Calu3 (cell line): Measurements from ENCODE around the gene TGM2. TPM values are rescaled to one million over a fixed set of nuclear protein-coding genes. Genes with fewer than 3 reads are reported as not detected.
A peak's percentile ranks its signal among the peaks of the same experiment; 100 is the strongest.

Source experiments
- BruUV-seq: library from RNA; stranded (reverse); fragments of 400-500 nt; replicated peaks from 2 replicates; lab custom pipeline; 2021; lab: Mats Ljungman, UMichigan
- CTCF ChIA-PET: fragments of 300-600 bp; sonication (Branson Sonifier 250); formaldehyde crosslinking; loops from one replicate; lab custom pipeline; 2022; ENCODE audit warnings: antibody characterized with exemption; lab: Charles Lee
- DNase-seq: peaks from one replicate; pipeline ENCODE4 v3.0.0; 2022
- H3K27ac Mint-ChIP-seq: one replicate; pipeline ENCODE4 v1.8.0; 2022; ENCODE audit warnings: mixed read lengths; ENCODE audit not compliant: unreplicated experiment
- H3K27me3 Mint-ChIP-seq: one replicate; pipeline ENCODE4 v1.8.0; 2022; ENCODE audit warnings: mixed read lengths; ENCODE audit not compliant: unreplicated experiment
- H3K36me3 Mint-ChIP-seq: one replicate; pipeline ENCODE4 v1.8.0; 2022; ENCODE audit warnings: mild to moderate bottlenecking, moderate library complexity, mixed read lengths; ENCODE audit not compliant: insufficient read depth, unreplicated experiment
- H3K4me1 Mint-ChIP-seq: one replicate; pipeline ENCODE4 v1.8.0; 2022; ENCODE audit warnings: mild to moderate bottlenecking, low read depth, mixed read lengths; ENCODE audit not compliant: unreplicated experiment
- H3K4me3 Mint-ChIP-seq: one replicate; pipeline ENCODE4 v1.8.0; 2022; ENCODE audit warnings: mild to moderate bottlenecking, low read depth, moderate library complexity, mixed read lengths; ENCODE audit not compliant: unreplicated experiment
- H3K9me3 Mint-ChIP-seq: one replicate; pipeline ENCODE4 v1.8.0; 2022; ENCODE audit warnings: low read depth, mixed read lengths; ENCODE audit not compliant: unreplicated experiment
- intact Hi-C: fragments of 100-400 bp; cut with micrococcal nuclease; formaldehyde crosslinking; loops from one replicate; pipeline ENCODE4 v1.10.0; 2022; ENCODE audit not compliant: unreplicated experiment
- total RNA-seq: library from RNA; stranded (reverse); gene quantifications from 2 replicates; pipeline ENCODE4 v1.2.3, GENCODE V29; 2022
- TF ChIP-seq, protein P1 (sequence below): fragments of 200-600 bp; IDR thresholded peaks from one replicate; pipeline ENCODE4 v1.8.0; 2022; ENCODE audit warnings: antibody characterized with exemption; ENCODE audit not compliant: unreplicated experiment

The TGM2 gene
- total RNA-seq, 1 experiment from 2014 or later, result 311 TPM

DNA sequence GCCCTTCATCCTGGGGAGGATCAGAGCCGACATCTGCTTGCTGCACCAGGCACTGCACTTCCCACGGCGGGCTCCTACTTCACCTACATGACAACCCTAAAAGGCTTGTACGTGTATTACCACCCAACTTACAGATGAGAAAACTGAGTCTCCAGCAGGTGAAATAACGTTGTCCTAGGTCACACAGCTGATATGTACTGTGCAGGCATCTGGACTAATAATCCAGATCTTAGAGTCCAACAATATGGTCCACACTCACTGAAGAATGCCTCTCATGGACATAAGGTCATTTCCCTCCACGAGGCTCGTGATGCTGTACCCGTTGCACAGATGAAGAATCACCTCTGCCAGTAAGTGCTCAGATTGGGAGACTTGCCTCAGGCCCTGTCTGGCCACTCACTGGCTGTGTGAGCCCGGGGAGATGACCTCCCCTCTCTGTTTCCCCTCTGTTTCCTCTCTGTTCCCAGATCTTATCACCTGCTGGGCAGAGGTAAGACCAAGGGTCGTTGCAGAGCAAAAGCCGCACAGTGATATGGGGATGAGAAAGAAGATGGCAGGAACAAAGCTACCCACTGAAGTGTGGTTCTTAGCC is 32.1 kb downstream of the TGM2 start:
- no peak for DNase-seq
- CTCF ChIA-PET, result interaction anchor here (0.6 to 1.2 kb wide), 3 partner anchors 10 to 500 kb away, joined by 3 read pairs; no protein-coding TSS in a partner anchor
- intact Hi-C loops, result no loop called here
- no peaks in the 10 kb centered on the region for H3K9me3 Mint-ChIP-seq
- no peaks in the 10 kb centered on the region for H3K27me3 Mint-ChIP-seq
- TF ChIP-seq, protein P1, sequence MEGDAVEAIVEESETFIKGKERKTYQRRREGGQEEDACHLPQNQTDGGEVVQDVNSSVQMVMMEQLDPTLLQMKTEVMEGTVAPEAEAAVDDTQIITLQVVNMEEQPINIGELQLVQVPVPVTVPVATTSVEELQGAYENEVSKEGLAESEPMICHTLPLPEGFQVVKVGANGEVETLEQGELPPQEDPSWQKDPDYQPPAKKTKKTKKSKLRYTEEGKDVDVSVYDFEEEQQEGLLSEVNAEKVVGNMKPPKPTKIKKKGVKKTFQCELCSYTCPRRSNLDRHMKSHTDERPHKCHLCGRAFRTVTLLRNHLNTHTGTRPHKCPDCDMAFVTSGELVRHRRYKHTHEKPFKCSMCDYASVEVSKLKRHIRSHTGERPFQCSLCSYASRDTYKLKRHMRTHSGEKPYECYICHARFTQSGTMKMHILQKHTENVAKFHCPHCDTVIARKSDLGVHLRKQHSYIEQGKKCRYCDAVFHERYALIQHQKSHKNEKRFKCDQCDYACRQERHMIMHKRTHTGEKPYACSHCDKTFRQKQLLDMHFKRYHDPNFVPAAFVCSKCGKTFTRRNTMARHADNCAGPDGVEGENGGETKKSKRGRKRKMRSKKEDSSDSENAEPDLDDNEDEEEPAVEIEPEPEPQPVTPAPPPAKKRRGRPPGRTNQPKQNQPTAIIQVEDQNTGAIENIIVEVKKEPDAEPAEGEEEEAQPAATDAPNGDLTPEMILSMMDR, result no peak
- peak overlapping the region; percentile 14 for H3K27ac Mint-ChIP-seq
- H3K4me1 Mint-ChIP-seq, result peaks cover 54% of the 10 kb centered on the region
- no peak overlapping the region for H3K4me3 Mint-ChIP-seq
- no TSS peak for BruUV-seq
- H3K36me3 Mint-ChIP-seq, result peaks cover 71% of the 10 kb centered on the region

DNA sequence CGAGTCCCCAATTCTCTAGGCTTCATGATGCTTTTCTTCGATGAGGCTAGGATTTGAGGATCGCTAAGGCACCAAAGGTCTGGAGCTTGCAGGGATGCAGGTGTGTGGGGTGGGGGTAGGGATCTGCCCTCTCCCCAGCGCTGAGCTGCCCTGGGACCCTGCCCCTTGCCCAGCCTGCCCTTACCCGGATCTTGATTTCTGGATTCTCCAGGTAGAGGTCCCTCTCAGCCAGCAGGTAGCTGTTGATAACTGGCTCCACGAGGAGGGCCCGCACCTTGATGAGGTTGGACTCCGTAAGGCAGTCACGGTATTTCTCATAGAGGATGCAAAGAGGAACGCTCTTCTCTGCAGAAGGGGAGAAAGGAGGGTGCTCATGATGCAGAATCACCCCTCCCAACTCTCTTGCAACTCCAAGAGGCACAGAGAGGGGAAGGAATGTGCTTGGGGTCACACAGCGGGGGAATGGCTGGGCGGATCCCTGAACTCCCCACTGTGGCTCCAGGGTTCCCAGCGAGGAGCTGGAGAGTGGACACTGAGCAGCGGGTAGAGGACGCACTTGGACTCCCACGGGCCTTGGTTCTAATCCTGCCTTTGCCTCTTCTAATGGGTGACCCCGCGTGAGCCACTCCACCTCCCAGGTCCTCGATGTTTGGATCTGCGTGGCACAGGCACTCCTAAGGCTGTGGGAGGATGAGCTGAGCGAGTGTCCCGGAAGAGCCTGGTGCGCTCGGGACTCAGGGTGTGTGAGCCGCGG is 32.7 kb downstream of the TGM2 start:
- H3K36me3 Mint-ChIP-seq, result peaks cover 65% of the 10 kb centered on the region
- TF ChIP-seq, protein P1, result no peak
- intact Hi-C loops, result no loop called here
- no peak overlapping the region for H3K27ac Mint-ChIP-seq
- H3K9me3 Mint-ChIP-seq, result no peaks in the 10 kb centered on the region
- CTCF ChIA-PET, result interaction anchor here (0.6 to 1.2 kb wide), 4 partner anchors 11 to 500 kb away, joined by 3 to 11 read pairs (median 3); no protein-coding TSS in a partner anchor
- BruUV-seq, result no TSS peak
- no peaks in the 10 kb centered on the region for H3K27me3 Mint-ChIP-seq
- H3K4me3 Mint-ChIP-seq, result no peak overlapping the region
- DNase-seq, result no peak
- peaks cover 58% of the 10 kb centered on the region for H3K4me1 Mint-ChIP-seq

DNA sequence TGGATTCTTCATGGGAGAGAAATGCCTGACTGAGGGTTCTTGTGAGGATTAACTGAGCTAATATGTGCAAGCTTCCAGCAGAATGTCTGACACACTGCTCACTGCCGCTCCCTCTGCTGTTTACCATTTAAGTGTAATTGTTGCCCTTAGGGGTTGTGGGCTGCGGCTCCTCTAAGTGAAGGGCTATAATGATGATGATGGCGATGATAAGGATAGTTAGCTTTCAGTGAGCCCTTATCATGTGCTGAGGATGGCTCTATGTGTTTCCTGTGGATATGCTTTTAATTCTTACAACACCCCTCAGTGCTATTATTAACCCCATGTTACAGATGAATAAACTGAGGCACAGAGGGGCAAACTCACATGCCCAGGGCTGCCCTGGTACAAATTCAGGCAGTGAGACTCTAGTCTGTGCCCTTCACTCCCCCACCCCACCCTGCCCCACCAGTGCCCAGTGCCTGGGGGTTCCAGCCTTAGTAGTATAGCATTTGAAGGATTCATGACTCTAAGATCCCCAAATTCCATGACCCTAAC is 33.4 kb downstream of the TGM2 start:
- TF ChIP-seq, protein P1, result no peak
- CTCF ChIA-PET, result interaction anchor here (0.6 to 0.8 kb wide), 3 partner anchors 58 to 575 kb away, joined by 4 to 11 read pairs (median 11); no protein-coding TSS in a partner anchor
- intact Hi-C loops, result no loop called here
- BruUV-seq, result no TSS peak
- Mint-ChIP-seq H3K27me3 (no peaks in the 10 kb centered on the region), H3K27ac (no peak overlapping the region), H3K4me3 (no peak overlapping the region), H3K36me3 (peaks cover 64% of the 10 kb centered on the region), H3K9me3 (no peaks in the 10 kb centered on the region), H3K4me1 (peaks cover 58% of the 10 kb centered on the region)
- no peak for DNase-seq

DNA sequence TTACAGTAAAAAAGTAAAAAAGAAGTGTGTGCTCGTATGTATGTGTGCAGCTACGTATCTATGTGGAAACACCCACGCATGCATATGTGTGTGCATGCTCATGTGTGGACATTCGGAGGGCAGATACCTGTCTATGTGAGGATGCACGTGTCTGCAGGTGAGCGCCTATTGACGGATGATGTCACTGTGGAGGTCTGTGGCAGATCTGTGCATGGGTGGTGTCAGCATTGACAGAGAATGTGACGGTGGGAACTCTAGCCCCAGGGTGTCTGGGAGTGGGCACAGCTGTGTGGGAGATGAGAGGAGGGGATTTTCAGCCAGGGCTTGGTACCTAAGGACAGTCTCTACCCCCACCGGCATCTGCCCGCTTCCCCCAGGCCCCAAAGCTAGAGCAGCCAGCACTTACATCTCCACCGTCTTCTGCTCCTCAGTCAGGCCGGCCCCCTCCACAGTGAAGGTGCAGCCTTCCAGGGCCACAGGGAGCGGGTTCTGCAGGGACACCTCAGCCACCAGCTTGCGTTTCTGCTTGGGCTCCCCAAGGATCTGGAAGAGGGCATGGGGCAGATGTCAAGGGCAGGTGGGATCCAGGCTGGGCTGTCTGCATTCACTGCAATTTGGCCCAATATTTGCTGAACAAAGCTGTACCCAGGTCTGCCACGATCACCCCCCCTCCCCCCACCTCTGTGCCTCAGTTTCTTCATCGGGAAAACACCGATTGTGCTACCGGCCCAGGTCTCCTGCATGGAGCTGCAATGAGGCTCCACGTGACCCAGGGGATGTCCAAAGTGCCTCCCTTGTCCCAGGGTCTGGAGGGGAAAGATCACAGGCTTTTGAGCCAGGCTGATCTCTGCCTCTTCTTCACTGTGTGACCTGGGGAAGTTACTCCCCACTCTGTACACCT is 34.1 kb downstream of the TGM2 start:
- CTCF ChIA-PET, result interaction anchor here (0.6 to 0.8 kb wide), 2 partner anchors 57 to 574 kb away, joined by 4 to 11 read pairs; no protein-coding TSS in a partner anchor
- Mint-ChIP-seq H3K27ac (no peak overlapping the region), H3K4me1 (peaks cover 58% of the 10 kb centered on the region), H3K27me3 (no peaks in the 10 kb centered on the region), H3K4me3 (no peak overlapping the region), H3K9me3 (no peaks in the 10 kb centered on the region), H3K36me3 (peaks cover 61% of the 10 kb centered on the region)
- no TSS peak for BruUV-seq
- no peak for DNase-seq
- intact Hi-C loops, result no loop called here
- TF ChIP-seq, protein P1, result no peak
